Lower leg skin (tissue), 4 donors: ENCODE measurements around the gene PFKFB1. TPM values are rescaled to one million over a fixed set of nuclear protein-coding genes. Genes with fewer than 3 reads are reported as not detected.

Experiments
- DNase-seq, 2 donors: peaks; one replicate each; pipeline ENCODE4 v3.0.0-alpha.2; 2019; ENCODE audit warnings: low spot score in 2 of 2
- H3K4me3 ChIP-seq: fragments of 200-600 bp; sonication (generic); 2 replicates; pipeline ENCODE4 v1.5.1; 2017; ENCODE audit warnings: mild to moderate bottlenecking, low read depth; ENCODE audit not compliant: poor library complexity, severe bottlenecking
- POLR2A ChIP-seq, 2 donors: fragments of 450-650 bp; IDR thresholded peaks; one replicate each; pipeline ENCODE4 v1.6.1; 2016 to 2017; ENCODE audit warnings: antibody characterized with exemption in 2 of 2, mild to moderate bottlenecking in 1 of 2, moderate library complexity in 1 of 2
- WGBS, 2 donors: methylation state at CpG; one replicate each; pipeline ENCODE4 v1.1.5; 2018; 5-methylcytosine and 5-hydroxymethylcytosine counted together
- intact Hi-C: fragments of 100-400 bp; cut with DNase I; formaldehyde crosslinking; loops from one replicate; pipeline ENCODE4 v1.15.0; 2023; ENCODE audit warnings: low total_unique reads
- total RNA-seq, 4 donors: library from RNA; depleted of rRNA; stranded (reverse); fragments of >200 nt; gene quantifications; one replicate each; pipeline ENCODE4 v1.1.0, GENCODE V29; 2016
- TF ChIP-seq, protein P1 (sequence below), 3 donors: fragments of 450-650 bp; IDR thresholded peaks; one replicate each; pipeline ENCODE4 v1.5.1; 2016; ENCODE audit warnings: antibody characterized with exemption in 3 of 3, mild to moderate bottlenecking in 3 of 3, moderate library complexity in 2 of 3

The PFKFB1 gene
- under 1 TPM in 3 of 4 donors, not detected in 1; 0.19 to 0.52 (median 0.42) TPM for total RNA-seq

GRCh38 chrX:54994099-54994498 is at the start of gene PFKFB1:
PFKFB1 (minus strand) TSS chrX:54994188; CDS start chrX:54994007, 181 bp downstream.
- H3K4me3 ChIP-seq, result no peak within 1 kb of the TSS
- WGBS, 2 donors, result 78 to 96% methylated on average over 2 of the region's 2 CpGs
- DNase-seq, result no peak
- TF ChIP-seq, protein P1, sequence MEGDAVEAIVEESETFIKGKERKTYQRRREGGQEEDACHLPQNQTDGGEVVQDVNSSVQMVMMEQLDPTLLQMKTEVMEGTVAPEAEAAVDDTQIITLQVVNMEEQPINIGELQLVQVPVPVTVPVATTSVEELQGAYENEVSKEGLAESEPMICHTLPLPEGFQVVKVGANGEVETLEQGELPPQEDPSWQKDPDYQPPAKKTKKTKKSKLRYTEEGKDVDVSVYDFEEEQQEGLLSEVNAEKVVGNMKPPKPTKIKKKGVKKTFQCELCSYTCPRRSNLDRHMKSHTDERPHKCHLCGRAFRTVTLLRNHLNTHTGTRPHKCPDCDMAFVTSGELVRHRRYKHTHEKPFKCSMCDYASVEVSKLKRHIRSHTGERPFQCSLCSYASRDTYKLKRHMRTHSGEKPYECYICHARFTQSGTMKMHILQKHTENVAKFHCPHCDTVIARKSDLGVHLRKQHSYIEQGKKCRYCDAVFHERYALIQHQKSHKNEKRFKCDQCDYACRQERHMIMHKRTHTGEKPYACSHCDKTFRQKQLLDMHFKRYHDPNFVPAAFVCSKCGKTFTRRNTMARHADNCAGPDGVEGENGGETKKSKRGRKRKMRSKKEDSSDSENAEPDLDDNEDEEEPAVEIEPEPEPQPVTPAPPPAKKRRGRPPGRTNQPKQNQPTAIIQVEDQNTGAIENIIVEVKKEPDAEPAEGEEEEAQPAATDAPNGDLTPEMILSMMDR (IDR thresholded peaks at IDR 0.05), result no peak
- TF ChIP-seq POLR2A (IDR thresholded peaks at IDR 0.05), result no peak
- intact Hi-C loops, result no loop called here

DNA sequence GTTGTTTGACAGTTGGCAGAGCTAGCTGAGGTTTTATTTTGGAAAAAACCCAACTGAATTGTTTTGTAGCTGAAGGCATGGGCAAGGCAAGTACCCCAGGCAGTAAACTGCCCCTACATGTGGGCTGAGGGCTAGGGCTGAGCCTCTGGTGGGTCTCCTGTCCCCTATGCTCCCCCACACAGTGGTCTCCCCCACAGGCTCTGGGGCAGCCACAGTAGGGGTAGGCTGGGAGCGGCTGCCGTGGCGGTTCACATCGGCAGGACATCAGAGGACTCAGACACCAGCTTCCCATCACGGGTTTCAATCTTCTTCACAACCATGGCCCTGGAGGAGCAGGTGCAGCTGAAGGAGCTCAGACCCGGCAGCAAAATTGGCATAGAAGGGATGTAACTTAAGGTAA is 47.5 kb upstream of the PFKFB1 start:
- H3K4me3 ChIP-seq, result no peak overlapping the region
- WGBS, 2 donors, result 79 to 90% methylated on average over 5 to 6 of the region's 6 CpGs
- no peak for TF ChIP-seq POLR2A (IDR thresholded peaks at IDR 0.05)
- TF ChIP-seq, protein P1 (IDR thresholded peaks at IDR 0.05), result no peak
- intact Hi-C loops, result no loop called here
- no peak for DNase-seq

- TF ChIP-seq, protein P1 (IDR thresholded peaks at IDR 0.05), result no peak
- TF ChIP-seq POLR2A (IDR thresholded peaks at IDR 0.05), result no peak
- WGBS, 2 donors, result 67 to 77% methylated on average over 3 of the region's 3 CpGs
These were observed 45.5 kb upstream of the PFKFB1 start for GRCh38 chrX:55039471-55039870.

GRCh38 chrX:55033429-55033828 is 39.4 kb upstream of the PFKFB1 start:
- intact Hi-C loops, result no loop called here
- TF ChIP-seq, protein P1 (IDR thresholded peaks at IDR 0.05), result no peak
- no peak for TF ChIP-seq POLR2A (IDR thresholded peaks at IDR 0.05)

More at GRCh38 chrX:55039471-55039870, 45.5 kb upstream of the PFKFB1 start:
- no peak for DNase-seq
- intact Hi-C loops, result no loop called here
- H3K4me3 ChIP-seq, result no peak overlapping the region

GRCh38 chrX:55030271-55031205 is 36.5 kb upstream of the PFKFB1 start, which contains the start of gene ALAS2:
ALAS2 (minus strand) TSS chrX:55030977; CDS start chrX:55026000, 4,977 bp downstream.
- intact Hi-C loops, result no loop called here
- DNase-seq, result no peak
- no peak for TF ChIP-seq POLR2A (IDR thresholded peaks at IDR 0.05)
- TF ChIP-seq, protein P1 (IDR thresholded peaks at IDR 0.05), result no peak
- WGBS, 2 donors, result 57 to 66% methylated on average over 7 of the region's 7 CpGs
- no peak within 1 kb of the TSS for H3K4me3 ChIP-seq

More at GRCh38 chrX:55033429-55033828, 39.4 kb upstream of the PFKFB1 start:
- WGBS, 2 donors, result 77 to 93% methylated on average over 2 of the region's 2 CpGs
- H3K4me3 ChIP-seq, result no peak overlapping the region
- no peak for DNase-seq
